PFSK-1 (cell line): ENCODE results near the gene ADRA2A.

ENCODE experiments used
- FOXP2 ChIP-seq: optimal IDR thresholded peaks from 2 replicates; pipeline ENCODE3; 2011; ENCODE audit warnings: borderline replicate concordance, control low read depth, inconsistent platforms; ENCODE audit not compliant: insufficient read depth; ENCODE audit errors: extremely low read length, extremely low read depth
- POLR2AphosphoS5 ChIP-seq: IDR thresholded peaks from 2 replicates; pipeline ENCODE4 v1.6.1; 2012; ENCODE audit warnings: low read depth, mild to moderate bottlenecking, control low read depth, low read length, moderate library complexity
- SIN3A ChIP-seq: IDR thresholded peaks from 2 replicates; pipeline ENCODE4 v1.6.1; 2012; ENCODE audit warnings: mild to moderate bottlenecking, low read length, moderate library complexity, borderline replicate concordance; ENCODE audit not compliant: insufficient read depth
- TAF1 ChIP-seq: IDR thresholded peaks from 2 replicates; pipeline ENCODE4 v1.6.1; 2012; ENCODE audit warnings: low read length, control low read depth, borderline replicate concordance; ENCODE audit not compliant: insufficient read depth
- TF ChIP-seq, protein P1 (sequence below), 2 experiments: IDR thresholded peaks; 2 replicates each; pipeline versions ENCODE4 v1.6.1 to v1.8.0; 2011 to 2012; ENCODE audit warnings: low read depth in 2 of 2, low read length in 2 of 2, control low read depth in 1 of 2, inconsistent platforms in 1 of 2, mild to moderate bottlenecking in 1 of 2, moderate library complexity in 1 of 2; ENCODE audit not compliant: insufficient read depth in 1 of 2

ADRA2A gene

DNA sequence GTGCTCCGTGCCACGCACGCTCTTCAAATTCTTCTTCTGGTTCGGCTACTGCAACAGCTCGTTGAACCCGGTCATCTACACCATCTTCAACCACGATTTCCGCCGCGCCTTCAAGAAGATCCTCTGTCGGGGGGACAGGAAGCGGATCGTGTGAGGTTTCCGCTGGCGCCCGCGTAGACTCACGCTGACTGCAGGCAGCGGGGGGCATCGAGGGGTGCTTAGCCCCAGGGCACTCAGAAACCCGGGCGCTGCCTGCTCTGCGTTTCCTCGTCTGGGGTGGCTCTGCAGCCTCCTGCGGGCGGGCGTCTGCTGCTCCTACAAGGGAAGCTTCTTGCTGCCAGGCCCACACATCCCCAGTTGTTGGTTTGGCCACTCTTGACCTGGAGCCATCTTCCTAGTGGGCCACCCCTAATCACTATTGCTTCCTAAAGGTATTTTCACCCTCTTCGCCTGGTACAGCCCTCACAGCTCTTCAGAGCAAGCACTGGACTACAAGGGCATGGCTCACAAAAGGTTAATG, 2.5 kb downstream of the ADRA2A start:
- TF ChIP-seq, protein P1, sequence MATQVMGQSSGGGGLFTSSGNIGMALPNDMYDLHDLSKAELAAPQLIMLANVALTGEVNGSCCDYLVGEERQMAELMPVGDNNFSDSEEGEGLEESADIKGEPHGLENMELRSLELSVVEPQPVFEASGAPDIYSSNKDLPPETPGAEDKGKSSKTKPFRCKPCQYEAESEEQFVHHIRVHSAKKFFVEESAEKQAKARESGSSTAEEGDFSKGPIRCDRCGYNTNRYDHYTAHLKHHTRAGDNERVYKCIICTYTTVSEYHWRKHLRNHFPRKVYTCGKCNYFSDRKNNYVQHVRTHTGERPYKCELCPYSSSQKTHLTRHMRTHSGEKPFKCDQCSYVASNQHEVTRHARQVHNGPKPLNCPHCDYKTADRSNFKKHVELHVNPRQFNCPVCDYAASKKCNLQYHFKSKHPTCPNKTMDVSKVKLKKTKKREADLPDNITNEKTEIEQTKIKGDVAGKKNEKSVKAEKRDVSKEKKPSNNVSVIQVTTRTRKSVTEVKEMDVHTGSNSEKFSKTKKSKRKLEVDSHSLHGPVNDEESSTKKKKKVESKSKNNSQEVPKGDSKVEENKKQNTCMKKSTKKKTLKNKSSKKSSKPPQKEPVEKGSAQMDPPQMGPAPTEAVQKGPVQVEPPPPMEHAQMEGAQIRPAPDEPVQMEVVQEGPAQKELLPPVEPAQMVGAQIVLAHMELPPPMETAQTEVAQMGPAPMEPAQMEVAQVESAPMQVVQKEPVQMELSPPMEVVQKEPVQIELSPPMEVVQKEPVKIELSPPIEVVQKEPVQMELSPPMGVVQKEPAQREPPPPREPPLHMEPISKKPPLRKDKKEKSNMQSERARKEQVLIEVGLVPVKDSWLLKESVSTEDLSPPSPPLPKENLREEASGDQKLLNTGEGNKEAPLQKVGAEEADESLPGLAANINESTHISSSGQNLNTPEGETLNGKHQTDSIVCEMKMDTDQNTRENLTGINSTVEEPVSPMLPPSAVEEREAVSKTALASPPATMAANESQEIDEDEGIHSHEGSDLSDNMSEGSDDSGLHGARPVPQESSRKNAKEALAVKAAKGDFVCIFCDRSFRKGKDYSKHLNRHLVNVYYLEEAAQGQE (IDR thresholded peaks at IDR 0.05; ENCODE audit: insufficient read depth in 1 of 2, low read depth in 2 of 2, low read length in 2 of 2): no peak
- TF ChIP-seq POLR2AphosphoS5 (no peak), FOXP2 (no peak), TAF1 (no peak), SIN3A (no peak)

DNA sequence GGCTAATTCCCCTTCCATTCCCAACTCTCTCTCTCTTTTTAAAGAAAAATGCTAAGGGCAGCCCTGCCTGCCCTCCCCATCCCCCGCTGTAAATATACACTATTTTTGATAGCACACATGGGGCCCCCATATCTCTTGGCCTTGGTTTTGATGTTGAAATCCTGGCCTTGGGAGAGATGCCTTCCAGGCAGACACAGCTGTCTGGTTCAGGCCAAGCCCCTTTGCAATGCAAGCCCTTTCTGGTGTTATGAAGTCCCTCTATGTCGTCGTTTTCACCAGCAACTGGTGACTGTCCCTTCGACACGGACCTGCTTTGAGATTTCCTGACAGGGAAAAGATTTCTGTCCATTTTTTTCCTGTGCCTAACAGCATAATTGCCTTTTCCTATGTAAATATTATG, 3.0 kb downstream of the ADRA2A start:
- TF ChIP-seq POLR2AphosphoS5: no peak
- TF ChIP-seq, protein P1 (IDR thresholded peaks at IDR 0.05; ENCODE audit: insufficient read depth in 1 of 2, low read depth in 2 of 2, low read length in 2 of 2): no peak
- no peak for TF ChIP-seq SIN3A
- TF ChIP-seq TAF1: no peak
- TF ChIP-seq FOXP2: no peak

DNA sequence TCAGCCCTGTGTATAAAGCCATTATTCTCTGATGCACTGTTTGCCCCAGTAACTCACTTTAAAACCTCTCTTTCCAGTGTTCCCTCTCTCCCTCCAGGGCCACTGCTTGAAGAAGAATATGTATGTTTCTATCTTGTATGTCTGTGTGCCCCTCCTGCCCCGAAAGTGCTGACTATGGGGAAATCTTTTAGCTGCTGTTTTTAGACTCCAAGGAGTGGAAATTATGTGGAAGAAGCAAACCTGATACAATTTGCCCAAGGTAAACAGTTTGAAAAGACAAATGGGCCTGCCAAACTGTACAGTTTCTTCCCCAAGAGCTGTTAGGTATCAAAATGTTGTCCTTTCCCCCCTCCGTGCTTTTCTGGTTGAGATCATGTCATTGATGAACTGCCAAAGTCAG, 3.4 kb downstream of the ADRA2A start:
- TF ChIP-seq, protein P1 (IDR thresholded peaks at IDR 0.05; ENCODE audit: insufficient read depth in 1 of 2, low read depth in 2 of 2, low read length in 2 of 2): no peak

DNA sequence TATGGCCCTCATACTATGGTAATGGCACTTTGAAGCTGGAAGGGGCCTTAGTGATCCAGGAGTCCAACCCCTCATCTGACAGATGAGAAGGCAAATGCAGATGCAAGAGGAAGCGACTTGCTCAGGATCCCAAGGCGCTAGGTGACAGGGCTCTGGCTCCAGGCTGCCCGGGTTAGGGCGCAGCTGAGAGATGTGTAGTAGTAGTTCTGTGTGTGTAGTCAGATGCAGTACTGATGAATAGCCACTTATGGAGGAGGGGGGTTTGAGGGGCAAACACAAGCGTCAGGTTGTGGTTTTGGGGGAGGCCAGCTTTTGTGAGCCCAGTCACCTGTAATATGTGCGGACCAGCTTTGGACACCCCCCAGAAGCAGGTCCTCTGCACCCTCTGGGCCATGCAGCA, 4.8 kb downstream of the ADRA2A start:
- TF ChIP-seq TAF1 (no peak), SIN3A (no peak), POLR2AphosphoS5 (no peak)
- TF ChIP-seq, protein P1 (IDR thresholded peaks at IDR 0.05; ENCODE audit: insufficient read depth in 1 of 2, low read depth in 2 of 2, low read length in 2 of 2): no peak
